Measurements from ENCODE around the gene BMF. TPM values are rescaled to one million over a fixed set of nuclear protein-coding genes. Genes with fewer than 3 reads are reported as not detected.

BMF gene
- total RNA-seq, 1 experiment from 2014 or later: 13.2 TPM

DNA sequence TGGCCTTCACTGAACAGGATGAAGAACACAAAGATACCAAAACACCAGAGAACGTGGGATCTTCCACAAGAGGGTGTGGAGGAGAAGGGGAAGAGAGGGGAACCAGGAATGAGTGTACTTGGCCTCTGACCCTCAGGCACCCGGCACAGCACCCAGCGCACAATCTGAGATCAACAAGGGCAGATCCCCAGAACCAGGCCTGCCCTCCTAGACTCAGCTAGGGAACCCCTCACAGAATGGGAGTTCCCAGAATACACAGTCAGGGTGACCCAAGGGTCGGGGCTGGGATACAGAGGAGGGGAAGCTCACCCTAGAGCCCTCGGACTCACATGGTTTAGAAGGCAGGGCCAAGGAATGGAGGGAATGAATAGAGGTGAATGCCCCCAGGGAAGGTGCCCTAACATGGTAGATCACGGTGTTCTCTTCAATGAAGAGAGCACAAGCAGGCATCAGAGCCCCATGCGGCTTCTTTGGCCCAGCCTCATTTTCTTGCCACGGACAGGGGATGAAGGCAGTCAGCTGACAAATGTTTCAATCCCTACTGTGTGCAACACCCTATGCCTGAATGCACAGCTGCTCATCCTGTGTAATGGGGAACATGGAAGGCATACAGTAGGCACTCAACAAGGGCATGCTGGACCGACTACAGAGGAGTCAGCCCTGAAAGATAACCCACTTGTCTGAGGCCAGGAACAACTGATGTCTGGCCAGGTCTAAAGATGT, 13.1 kb downstream of the BMF start:
- Histone ChIP-seq H3K4me2 (ENCODE audit: insufficient read depth, insufficient read length, low read length) (no peak overlapping the region), H2AFZ (ENCODE audit: low read length) (no peak overlapping the region), H3K27me3 (ENCODE audit: insufficient read depth, low read length) (no peaks in the 10 kb centered on the region), H3K9me3 (ENCODE audit: control insufficient read depth, low read depth, low read length) (no peaks in the 10 kb centered on the region), H4K5ac (ENCODE audit: insufficient read length, low read depth, low read length) (no peak overlapping the region), H2BK120ac (ENCODE audit: low read depth, low read length, poor library complexity, severe bottlenecking) (no peak overlapping the region), H3K79me2 (ENCODE audit: insufficient read depth, low read length) (no peaks in the 10 kb centered on the region), H3T11ph (ENCODE audit: low read length) (no peak overlapping the region), H3K18ac (ENCODE audit: insufficient read length, low read depth, low read length) (no peak overlapping the region), H3K4ac (ENCODE audit: low read depth, low read length) (no peak overlapping the region), H3K4me1 (ENCODE audit: insufficient read depth, low read length) (peaks cover 14% of the 10 kb centered on the region), H2AK5ac (ENCODE audit: insufficient read length, low read length) (no peak overlapping the region), H3K27ac (ENCODE audit: insufficient read length, low read depth, low read length) (no peak overlapping the region), H4K91ac (ENCODE audit: insufficient read length, low read depth, low read length) (no peak overlapping the region), H2BK15ac (ENCODE audit: low read depth, low read length) (no peak overlapping the region), H2BK12ac (ENCODE audit: insufficient read length, low read depth, low read length) (no peak overlapping the region), H3K23ac (ENCODE audit: insufficient read length, low read depth, low read length) (no peak overlapping the region), H3K23me2 (ENCODE audit: insufficient read length, low read depth, low read length, poor library complexity, severe bottlenecking) (no peaks in the 10 kb centered on the region), H3K56ac (ENCODE audit: insufficient read length, low read depth, low read length) (no peak overlapping the region), H4K8ac (replicated peaks; ENCODE audit: insufficient read length, low read depth, low read length) (no peak overlapping the region), H3K79me1 (ENCODE audit: insufficient read depth, low read depth, low read length, poor library complexity, severe bottlenecking) (no peaks in the 10 kb centered on the region), H2BK20ac (ENCODE audit: low read depth, low read length, poor library complexity, severe bottlenecking) (no peak overlapping the region), H3K9ac (ENCODE audit: extremely low read depth, insufficient read length, low read length) (no peak overlapping the region), H4K20me1 (ENCODE audit: control insufficient read depth, insufficient read depth, insufficient read length) (no peaks in the 10 kb centered on the region), H2BK5ac (ENCODE audit: insufficient read length, low read length) (no peak overlapping the region), H3K14ac (ENCODE audit: insufficient read depth, low read length) (no peak overlapping the region)
- Mint-ChIP-seq H3K4me1 (peaks cover 81 to 91% of the 10 kb centered on the region in 2 experiments), H3K27ac (no peak overlapping the region), H3K9me3 (no peaks in the 10 kb centered on the region; a peak in 1 of 5 replicates), H3K4me3 (no peak overlapping the region; a peak in 1 of 5 replicates), H3K27me3 (ENCODE audit: low read depth) (no peaks in the 10 kb centered on the region), H3K36me3 (ENCODE audit: insufficient read depth in 1 of 3, low read depth in 3 of 3) (peaks cover 5 to 52% (median 12%) of the 10 kb centered on the region in 3 experiments)
- no CpG with 5 or more reads among the region's 9 CpGs for WGBS (ENCODE audit: extremely low coverage, insufficient read length, low lambda C conversion rate)
- no peak for TF ChIP-seq CTCF (conservative IDR thresholded peaks at IDR 0.05)
- no peak for DNase-seq

Data from H9 (cell line).